Measurements from ENCODE around the gene MIS18BP1. TPM values are rescaled to one million over a fixed set of nuclear protein-coding genes. Genes with fewer than 3 reads are reported as not detected.

MIS18BP1 gene
- polyA plus RNA-seq, 1 of the 3 experiments (the other 2 are of a cell fraction): 2.6 TPM

GRCh38 chr14:45267071-45267470 is 14.1 kb upstream of the MIS18BP1 start:
- no peak overlapping the region for H2AFZ ChIP-seq (ENCODE audit: low read depth)
- ChIA-PET POLR2A (no interaction called here), CTCF (interaction anchor here (2.5 kb wide), 1 partner anchor 354 kb away, joined by 26 read pairs; no protein-coding TSS in a partner anchor)
- H3K9ac ChIP-seq: no peak overlapping the region
- no peaks in the 10 kb centered on the region for H3K9me2 ChIP-seq
- H3K4me2 ChIP-seq: no peak overlapping the region
- TF ChIP-seq EP300 (IDR thresholded peaks at IDR 0.05; ENCODE audit: borderline replicate concordance in 1 of 2, low read depth in 1 of 2, low read length in 1 of 2): no peak
- no peak for TF ChIP-seq TCF12 (IDR thresholded peaks at IDR 0.05)
- TF ChIP-seq TAF1 (IDR thresholded peaks at IDR 0.05; ENCODE audit: borderline replicate concordance, low read depth, low read length): no peak
- no peak for TF ChIP-seq PBX3 (IDR thresholded peaks at IDR 0.05)
- no peak for TF ChIP-seq RAD21 (IDR thresholded peaks at IDR 0.05; ENCODE audit: low read length)
- no peak for TF ChIP-seq SIN3A (IDR thresholded peaks at IDR 0.05; ENCODE audit: borderline replicate concordance, low read depth, low read length)
- TF ChIP-seq ZBTB33 (IDR thresholded peaks at IDR 0.05; ENCODE audit: borderline replicate concordance, low read depth): no peak
- TF ChIP-seq GABPA (IDR thresholded peaks at IDR 0.05; ENCODE audit: low read depth): no peak
- TF ChIP-seq NRF1 (IDR thresholded peaks at IDR 0.05; ENCODE audit: low read depth, low read length): no peak
- no peak for TF ChIP-seq RXRA (IDR thresholded peaks at IDR 0.05; ENCODE audit: borderline replicate concordance, low read depth)
- no peak for TF ChIP-seq CTCF (IDR thresholded peaks at IDR 0.05)
- no peak for TF ChIP-seq TEAD4 (IDR thresholded peaks at IDR 0.05; ENCODE audit: borderline replicate concordance, insufficient read depth)
- no peak for TF ChIP-seq YY1 (IDR thresholded peaks at IDR 0.05; ENCODE audit: low read depth)
- no peak for TF ChIP-seq SMC3 (IDR thresholded peaks at IDR 0.05; ENCODE audit: low read depth, low read length)
- no peak for TF ChIP-seq FOXJ3 (CRISPR knock-in tag; IDR thresholded peaks at IDR 0.05)
- no peak for TF ChIP-seq RFX5 (IDR thresholded peaks at IDR 0.05; ENCODE audit: low read length)
- no peak for TF ChIP-seq CHD2 (IDR thresholded peaks at IDR 0.05; ENCODE audit: low read length, partially characterized antibody)
- H3K4me3 ChIP-seq (ENCODE audit: low read depth in 2 of 2, low read length in 1 of 2): no peak overlapping the region
- H3K9me3 ChIP-seq: no peaks in the 10 kb centered on the region
- H3K36me3 ChIP-seq (replicated peaks in 1 of 2; ENCODE audit: control insufficient read depth in 1 of 2, insufficient read depth in 2 of 2, low read length in 1 of 2): no peaks in the 10 kb centered on the region
- H3F3A ChIP-seq (replicated peaks; ENCODE audit: insufficient read depth): no peaks in the 10 kb centered on the region
- no peaks in the 10 kb centered on the region for H3K4me1 ChIP-seq (ENCODE audit: control insufficient read depth in 1 of 2, insufficient read depth in 2 of 2, low read depth in 1 of 2, low read length in 1 of 2)
- H3K79me2 ChIP-seq (ENCODE audit: insufficient read depth): no peaks in the 10 kb centered on the region
- DNase-seq: no peak
- H3K27ac ChIP-seq (ENCODE audit: low read depth in 2 of 2, low read length in 1 of 2): no peak overlapping the region
- H3K27me3 ChIP-seq (ENCODE audit: insufficient read depth): no peaks in the 10 kb centered on the region
- no peaks in the 10 kb centered on the region for H4K20me1 ChIP-seq (ENCODE audit: insufficient read depth)

Measured in SK-N-SH (cell line).